H9 (cell line): ENCODE measurements around the gene NDUFA11. TPM values are rescaled to one million over a fixed set of nuclear protein-coding genes. Genes with fewer than 3 reads are reported as not detected.

ENCODE experiments used
- DNase-seq: peaks from one replicate; pipeline ENCODE4 v3.0.0-alpha.2; 2017
- H2AFZ ChIP-seq: one replicate; pipeline ENCODE4 v1.6.1; 2013; ENCODE audit warnings: mild to moderate bottlenecking, low read length, control low read depth, moderate library complexity
- H2AK5ac ChIP-seq: 2 replicates; pipeline ENCODE4 v1.6.1; 2013; ENCODE audit warnings: low read length, control low read depth, mixed read lengths; ENCODE audit not compliant: insufficient read length
- H2BK120ac ChIP-seq: one replicate; pipeline ENCODE4 v1.6.1; 2013; ENCODE audit warnings: low read depth, mild to moderate bottlenecking, low read length, control low read depth, inconsistent platforms; ENCODE audit not compliant: poor library complexity, severe bottlenecking
- H2BK12ac ChIP-seq: 2 replicates; pipeline ENCODE4 v1.6.1; 2013; ENCODE audit warnings: low read length, control low read depth, mixed read lengths, low read depth; ENCODE audit not compliant: insufficient read length
- H2BK15ac ChIP-seq: 2 replicates; pipeline ENCODE4 v1.6.1; 2013; ENCODE audit warnings: low read depth, low read length, control low read depth
- H2BK20ac ChIP-seq: one replicate; pipeline ENCODE4 v1.6.1; 2013; ENCODE audit warnings: low read depth, mild to moderate bottlenecking, low read length, control low read depth, inconsistent platforms; ENCODE audit not compliant: poor library complexity, severe bottlenecking
- H2BK5ac ChIP-seq: 2 replicates; pipeline ENCODE4 v1.6.1; 2013; ENCODE audit warnings: low read length, control low read depth, mixed read lengths; ENCODE audit not compliant: insufficient read length
- H3K14ac ChIP-seq: 2 replicates; pipeline ENCODE4 v1.6.1; 2013; ENCODE audit warnings: low read length, control low read depth; ENCODE audit not compliant: insufficient read depth
- H3K18ac ChIP-seq: 2 replicates; pipeline ENCODE4 v1.6.1; 2013; ENCODE audit warnings: low read depth, mild to moderate bottlenecking, mixed read lengths, low read length, control low read depth; ENCODE audit not compliant: insufficient read length
- H3K23ac ChIP-seq: 2 replicates; pipeline ENCODE4 v1.6.1; 2013; ENCODE audit warnings: low read length, control low read depth, mixed read lengths, low read depth; ENCODE audit not compliant: insufficient read length
- H3K23me2 ChIP-seq: 2 replicates; pipeline ENCODE4 v1.6.1; 2013; ENCODE audit warnings: low read depth, mild to moderate bottlenecking, mixed read lengths, low read length, control low read depth; ENCODE audit not compliant: insufficient read length, poor library complexity, severe bottlenecking
- H3K27ac ChIP-seq: 2 replicates; pipeline ENCODE4 v1.5.1; 2013; ENCODE audit warnings: low read length, control low read depth, mixed read lengths, low read depth; ENCODE audit not compliant: insufficient read length
- H3K27me3 ChIP-seq: 2 replicates; pipeline ENCODE4 v1.6.1; 2013; ENCODE audit warnings: low read length, control low read depth, inconsistent platforms; ENCODE audit not compliant: insufficient read depth
- H3K4ac ChIP-seq: 2 replicates; pipeline ENCODE4 v1.6.1; 2013; ENCODE audit warnings: low read depth, mild to moderate bottlenecking, control low read depth, inconsistent platforms, low read length, moderate library complexity
- H3K4me1 ChIP-seq: 2 replicates; pipeline ENCODE4 v1.6.1; 2013; ENCODE audit warnings: low read length, control low read depth, inconsistent platforms; ENCODE audit not compliant: insufficient read depth
- H3K4me2 ChIP-seq: 2 replicates; pipeline ENCODE4 v1.6.1; 2013; ENCODE audit warnings: low read length, control low read depth, mixed read lengths; ENCODE audit not compliant: insufficient read length, insufficient read depth
- H3K56ac ChIP-seq: 2 replicates; pipeline ENCODE4 v1.6.1; 2013; ENCODE audit warnings: low read depth, mild to moderate bottlenecking, mixed read lengths, low read length, control low read depth; ENCODE audit not compliant: insufficient read length
- H3K79me1 ChIP-seq: 2 replicates; pipeline ENCODE4 v1.6.1; 2013; ENCODE audit warnings: low read depth, mild to moderate bottlenecking, moderate library complexity, low read length, control low read depth, inconsistent platforms; ENCODE audit not compliant: insufficient read depth, poor library complexity, severe bottlenecking
- H3K79me2 ChIP-seq: 2 replicates; pipeline ENCODE4 v1.6.1; 2013; ENCODE audit warnings: low read length, control low read depth, inconsistent platforms; ENCODE audit not compliant: insufficient read depth
- H3K9ac ChIP-seq: 2 replicates; pipeline ENCODE4 v1.6.1; 2013; ENCODE audit warnings: low read length, control low read depth, mixed read lengths; ENCODE audit not compliant: insufficient read length; ENCODE audit errors: extremely low read depth
- H3K9me3 ChIP-seq: one replicate; pipeline ENCODE4 v1.6.1; 2013; ENCODE audit warnings: low read depth, low read length, inconsistent platforms; ENCODE audit not compliant: control insufficient read depth
- H3T11ph ChIP-seq: one replicate; pipeline ENCODE4 v1.6.1; 2013; ENCODE audit warnings: mild to moderate bottlenecking, low read length, control low read depth, inconsistent platforms
- H4K20me1 ChIP-seq: one replicate; pipeline ENCODE4 v1.6.1; 2013; ENCODE audit not compliant: control insufficient read depth, insufficient read length, insufficient read depth
- H4K5ac ChIP-seq: 2 replicates; pipeline ENCODE4 v1.6.1; 2013; ENCODE audit warnings: low read depth, mild to moderate bottlenecking, mixed read lengths, low read length, control low read depth; ENCODE audit not compliant: insufficient read length
- H4K8ac ChIP-seq: replicated peaks from 2 replicates; pipeline ENCODE4 v1.6.1; 2013; ENCODE audit warnings: low read length, control low read depth, mixed read lengths, low read depth; ENCODE audit not compliant: insufficient read length
- H4K91ac ChIP-seq: 2 replicates; pipeline ENCODE4 v1.6.1; 2013; ENCODE audit warnings: low read depth, mild to moderate bottlenecking, moderate library complexity, mixed read lengths, low read length, control low read depth; ENCODE audit not compliant: insufficient read length
- H3K27ac Mint-ChIP-seq, 3 experiments: 2 replicates in 2 of 3; 3 replicates in 1 of 3; pipeline ENCODE4 v1.8.0; 2020 to 2021; ENCODE audit warnings: mixed read lengths in 3 of 3, mild to moderate bottlenecking in 1 of 3, moderate library complexity in 1 of 3
- H3K27me3 Mint-ChIP-seq: 2 replicates; pipeline ENCODE4 v1.8.0; 2021; ENCODE audit warnings: low read depth, mild to moderate bottlenecking, moderate library complexity, mixed read lengths
- H3K36me3 Mint-ChIP-seq, 3 experiments: 2 replicates in 2 of 3; 3 replicates in 1 of 3; pipeline ENCODE4 v1.8.0; 2020 to 2021; ENCODE audit warnings: low read depth in 3 of 3, mixed read lengths in 3 of 3; ENCODE audit not compliant: insufficient read depth in 1 of 3
- H3K4me1 Mint-ChIP-seq, 2 experiments: 2 replicates each; pipeline ENCODE4 v1.8.0; 2020; ENCODE audit warnings: mixed read lengths in 2 of 2
- H3K4me3 Mint-ChIP-seq, 2 experiments: 2 replicates in 1 of 2; 3 replicates in 1 of 2; pipeline ENCODE4 v1.8.0; 2020 to 2021; ENCODE audit warnings: mild to moderate bottlenecking in 2 of 2, mixed read lengths in 2 of 2, moderate library complexity in 1 of 2
- H3K9me3 Mint-ChIP-seq, 2 experiments: 2 replicates in 1 of 2; 3 replicates in 1 of 2; pipeline ENCODE4 v1.8.0; 2020; ENCODE audit warnings: mild to moderate bottlenecking in 2 of 2, mixed read lengths in 2 of 2, moderate library complexity in 1 of 2
- CTCF ChIP-seq: fragments of 200-600 bp; sonication (generic); conservative IDR thresholded peaks from 3 replicates; pipeline ENCODE4 v1.8.0; 2021; ENCODE audit warnings: antibody characterized with exemption, mild to moderate bottlenecking
- WGBS: extraction: QIAGEN DNeasy Blood & Tissue Kit; methylation state at CpG from one replicate; pipeline ENCODE4 v1.1.7; 2013; ENCODE audit warnings: missing lambda C conversion rate, low lambda C conversion rate, mixed read lengths; ENCODE audit not compliant: insufficient read length; ENCODE audit errors: extremely low coverage; 5-methylcytosine and 5-hydroxymethylcytosine counted together
- total RNA-seq: library from RNA; stranded (reverse); gene quantifications from 2 replicates; pipeline ENCODE4 v1.2.1, GENCODE V29; 2021

The NDUFA11 gene
- total RNA-seq, 1 experiment from 2014 or later, result 282 TPM

- H3T11ph ChIP-seq, result no peak overlapping the region
- H3K23ac ChIP-seq, result no peak overlapping the region
- Mint-ChIP-seq H3K4me1 (peaks cover 0 to 5% of the 10 kb centered on the region in 2 experiments; a peak in 1 of 4 replicates), H3K27ac (no peak overlapping the region; a peak in 1 of 7 replicates), H3K9me3 (no peaks in the 10 kb centered on the region), H3K4me3 (no peak overlapping the region), H3K36me3 (peaks cover 26 to 78% (median 78%) of the 10 kb centered on the region in 3 experiments), H3K27me3 (no peaks in the 10 kb centered on the region; the same call in 1 of the 2 replicates)
- no peak overlapping the region for H3K18ac ChIP-seq
- H3K79me1 ChIP-seq, result no peaks in the 10 kb centered on the region
- no peak overlapping the region for H3K9ac ChIP-seq
- H3K4me2 ChIP-seq, result no peak overlapping the region
- no peak overlapping the region for H2BK20ac ChIP-seq
- H3K27ac ChIP-seq, result no peak overlapping the region
- H4K8ac ChIP-seq, result no peak overlapping the region
- TF ChIP-seq CTCF, result no peak
- H3K14ac ChIP-seq, result no peak overlapping the region
- no peak overlapping the region for H3K4ac ChIP-seq
- no peak overlapping the region for H4K5ac ChIP-seq
- DNase-seq, result no peak
- no peak overlapping the region for H4K91ac ChIP-seq
- H2AFZ ChIP-seq, result no peak overlapping the region
- no peak overlapping the region for H3K56ac ChIP-seq
- no peaks in the 10 kb centered on the region for H3K79me2 ChIP-seq
- no peak overlapping the region for H2BK15ac ChIP-seq
- no peaks in the 10 kb centered on the region for H3K27me3 ChIP-seq
- no peak overlapping the region for H2BK12ac ChIP-seq
- H2BK5ac ChIP-seq, result no peak overlapping the region
- H3K23me2 ChIP-seq, result no peaks in the 10 kb centered on the region
- no peak overlapping the region for H2BK120ac ChIP-seq
- H3K9me3 ChIP-seq, result no peaks in the 10 kb centered on the region
- H2AK5ac ChIP-seq, result no peak overlapping the region
- H3K4me1 ChIP-seq, result no peaks in the 10 kb centered on the region
- WGBS, result no CpG with 5 or more reads among the region's 13 CpGs
- no peaks in the 10 kb centered on the region for H4K20me1 ChIP-seq
Observed at GRCh38 chr19:5929179-5929578, 25.6 kb upstream of the NDUFA11 start.
